ENCODE measurements around the gene PSME4. TPM values are rescaled to one million over a fixed set of nuclear protein-coding genes. Genes with fewer than 3 reads are reported as not detected.
A peak's percentile ranks its signal among the peaks of the same experiment; 100 is the strongest.

PSME4 gene
- total and polyA plus RNA-seq, 7 donors = 55.2 to 189 (median 113) TPM

- no peak for TF ChIP-seq CTCF (IDR thresholded peaks at IDR 0.05)
- intact Hi-C loops (cut with DNase I) = no loop called here
- Histone ChIP-seq H3K27me3 (ENCODE audit: insufficient read depth in 3 of 3, low read length in 2 of 3) (no peaks in the 10 kb centered on the region), H3K4me3 (no peak overlapping the region), H3K27ac (peak overlapping the region; percentile 74), H3K4me1 (peaks cover 38% of the 10 kb centered on the region), H3K36me3 (ENCODE audit: insufficient read depth in 1 of 2, low read depth in 1 of 2) (peaks cover 0 to 3% of the 10 kb centered on the region in 2 donors), H3K9me3 (no peaks in the 10 kb centered on the region)
- WGBS, 3 donors = 7 to 9% (median 9%) methylated on average over 1 of the region's 1 CpG
- DNase-seq = no peak
- ATAC-seq = peak in 2 of 4 donors; percentile 37 to 56
Measured at GRCh38 chr2:53987336-53987921, 16.6 kb upstream of the PSME4 start.

- Histone ChIP-seq H3K4me3 (no peak overlapping the region), H3K27me3 (ENCODE audit: insufficient read depth in 3 of 3, low read length in 2 of 3) (no peaks in the 10 kb centered on the region), H3K27ac (peak overlapping the region; percentile 74), H3K36me3 (ENCODE audit: insufficient read depth in 1 of 2, low read depth in 1 of 2) (peaks cover 0 to 4% of the 10 kb centered on the region in 2 donors), H3K4me1 (peaks cover 38% of the 10 kb centered on the region), H3K9me3 (no peaks in the 10 kb centered on the region)
- 32 to 60% (median 35%) methylated on average over 4 of the region's 4 CpGs for WGBS, 3 donors
- peak in 3 of 4 donors; percentile 46 to 53 (median 53) for ATAC-seq
- intact Hi-C loops (cut with DNase I) = no loop called here
- TF ChIP-seq CTCF (IDR thresholded peaks at IDR 0.05) = no peak
- no peak for DNase-seq
Measured at GRCh38 chr2:53985646-53986045, 14.9 kb upstream of the PSME4 start.

GRCh38 chr2:53969968-53970723 is 647 bp downstream of the PSME4 start:
- peaks cover 11% of the 10 kb centered on the region for H3K4me1 ChIP-seq

GRCh38 chr2:53969285-53969967 is 1.4 kb downstream of the PSME4 start:
- 3 to 6% (median 5%) methylated on average over 6 of the region's 6 CpGs for WGBS, 3 donors
- Histone ChIP-seq H3K36me3 (ENCODE audit: insufficient read depth in 1 of 2, low read depth in 1 of 2) (peaks cover 0 to 7% of the 10 kb centered on the region in 2 donors), H3K4me3 (peak overlapping the region; percentile 81), H3K4me1 (peaks cover 11% of the 10 kb centered on the region), H3K9me3 (no peaks in the 10 kb centered on the region), H3K27me3 (ENCODE audit: insufficient read depth in 3 of 3, low read length in 2 of 3) (no peaks in the 10 kb centered on the region), H3K27ac (peak overlapping the region; percentile 94)
- ATAC-seq (peak; percentile 56 to 77 (median 64)), DNase-seq (no peak)
- no peak for TF ChIP-seq CTCF (IDR thresholded peaks at IDR 0.05)
- intact Hi-C loops (cut with DNase I) = no loop called here

More at GRCh38 chr2:53969968-53970723, 647 bp downstream of the PSME4 start:
- Histone ChIP-seq H3K27me3 (ENCODE audit: insufficient read depth in 3 of 3, low read length in 2 of 3) (no peaks in the 10 kb centered on the region), H3K9me3 (no peaks in the 10 kb centered on the region), H3K36me3 (ENCODE audit: insufficient read depth in 1 of 2, low read depth in 1 of 2) (peaks cover 0 to 14% of the 10 kb centered on the region in 2 donors), H3K27ac (peak overlapping the region; percentile 94), H3K4me3 (peak overlapping the region; percentile 81)
- ATAC-seq (peak; percentile 40 to 52 (median 49)), DNase-seq (peak in 1 of 2 donors; percentile 64)
- intact Hi-C loops (cut with DNase I) = loop anchor here (10.0 kb wide), 2 partner anchors 75 to 115 kb away; no protein-coding TSS in a partner anchor
- 0 to 1% (median 0%) methylated on average over 43 to 46 of the region's 46 CpGs for WGBS, 3 donors
- TF ChIP-seq CTCF (IDR thresholded peaks at IDR 0.05) = no peak

Data from psoas muscle (tissue), 8 donors.